SK-N-SH treated with all-trans-retinoic acid at 6 μM for 48 hours (cell line): ENCODE measurements around the gene ADAT3.

Source experiments
- ATAC-seq: fragments of 200-7000 bp; cut with Tn5 transposase; 3 replicates; pipeline ENCODE4 v1.9.1; 2020; ENCODE audit warnings: mild to moderate bottlenecking, moderate library complexity
- ARNTL ChIP-seq: fragments of 450-650 bp; formaldehyde crosslinking; IDR thresholded peaks from 2 replicates; pipeline ENCODE4 v1.5.0; 2020; ENCODE audit warnings: low read depth, mild to moderate bottlenecking, moderate library complexity, borderline replicate concordance
- BACH2 ChIP-seq: fragments of 250-450 bp; sonication (Bioruptor Pico); IDR thresholded peaks from 2 replicates; pipeline ENCODE4 v1.9.0; 2021; ENCODE audit warnings: mild to moderate bottlenecking, borderline replicate concordance
- CSDC2 ChIP-seq: fragments of 250-450 bp; sonication (Bioruptor Pico); IDR thresholded peaks from 2 replicates; pipeline ENCODE4 v1.5.0; 2020; ENCODE audit warnings: mild to moderate bottlenecking, moderate library complexity
- ESRRG ChIP-seq: fragments of 250-450 bp; sonication (Bioruptor Pico); IDR thresholded peaks from 2 replicates; pipeline ENCODE4 v1.6.1; 2021; ENCODE audit warnings: mild to moderate bottlenecking
- GLIS3 ChIP-seq: fragments of 250-450 bp; sonication (Bioruptor Pico); IDR thresholded peaks from 2 replicates; pipeline ENCODE4 v1.5.0; 2020; ENCODE audit warnings: mild to moderate bottlenecking, moderate library complexity
- ISL1 ChIP-seq: fragments of 250-450 bp; sonication (Bioruptor Pico); IDR thresholded peaks from 2 replicates; pipeline ENCODE4 v2.1.2; 2022; ENCODE audit warnings: mild to moderate bottlenecking, moderate library complexity
- OSR1 ChIP-seq: fragments of 250-450 bp; sonication (Bioruptor Pico); IDR thresholded peaks from 2 replicates; pipeline ENCODE4 v1.8.0; 2022; ENCODE audit warnings: moderate library complexity, mild to moderate bottlenecking, inconsistent platforms
- PPARA ChIP-seq: fragments of 250-450 bp; sonication (Bioruptor Pico); IDR thresholded peaks from 2 replicates; pipeline ENCODE4 v1.5.0; 2020; ENCODE audit warnings: mild to moderate bottlenecking, borderline replicate concordance
- RARB ChIP-seq: fragments of 250-450 bp; sonication (Bioruptor Pico); IDR thresholded peaks from 2 replicates; pipeline ENCODE4 v1.8.0; 2021; ENCODE audit warnings: mild to moderate bottlenecking, moderate library complexity
- SNAI2 ChIP-seq: fragments of 250-450 bp; sonication (Bioruptor Pico); IDR thresholded peaks from 2 replicates; pipeline ENCODE4 v1.5.0; 2020; ENCODE audit warnings: mild to moderate bottlenecking, moderate library complexity
- TCF4 ChIP-seq: fragments of 250-450 bp; sonication (Bioruptor Pico); IDR thresholded peaks from 2 replicates; pipeline ENCODE4 v1.8.0; 2021; ENCODE audit warnings: mild to moderate bottlenecking, moderate library complexity, borderline replicate concordance
- TOX ChIP-seq: fragments of 250-450 bp; sonication (Bioruptor Pico); IDR thresholded peaks from 2 replicates; pipeline ENCODE4 v1.8.0; 2021; ENCODE audit warnings: mild to moderate bottlenecking, moderate library complexity, borderline replicate concordance
- ZC3H10 ChIP-seq: fragments of 250-450 bp; sonication (Bioruptor Pico); IDR thresholded peaks from 2 replicates; pipeline ENCODE4 v1.5.1; 2021; ENCODE audit warnings: mild to moderate bottlenecking, moderate library complexity
- ZFP3 ChIP-seq: fragments of 250-450 bp; sonication (Bioruptor Pico); IDR thresholded peaks from 2 replicates; pipeline ENCODE4 v1.5.0; 2020; ENCODE audit warnings: mild to moderate bottlenecking, moderate library complexity
- ZFP30 ChIP-seq: fragments of 450-650 bp; formaldehyde crosslinking; IDR thresholded peaks from 2 replicates; pipeline ENCODE4 v1.5.0; 2022; ENCODE audit warnings: mild to moderate bottlenecking, moderate library complexity
- ZNF565 ChIP-seq: fragments of 450-650 bp; formaldehyde crosslinking; conservative IDR thresholded peaks from 2 replicates; pipeline ENCODE4 v1.5.0; 2020; ENCODE audit warnings: low read depth, mild to moderate bottlenecking, moderate library complexity
- ZNF70 ChIP-seq: fragments of 450-650 bp; formaldehyde crosslinking; IDR thresholded peaks from 2 replicates; pipeline ENCODE4 v1.5.0; 2020; ENCODE audit warnings: mild to moderate bottlenecking, moderate library complexity
- ZNF8 ChIP-seq: fragments of 450-650 bp; formaldehyde crosslinking; IDR thresholded peaks from 2 replicates; pipeline ENCODE4 v1.5.0; 2020; ENCODE audit warnings: mild to moderate bottlenecking, moderate library complexity
- TF ChIP-seq, protein P1 (sequence below): fragments of 250-450 bp; sonication (Bioruptor Pico); IDR thresholded peaks from 2 replicates; pipeline ENCODE4 v1.5.1; 2020; ENCODE audit warnings: low read depth, mild to moderate bottlenecking, moderate library complexity
- TF ChIP-seq, protein P2 (sequence below): fragments of 250-450 bp; sonication (Bioruptor Pico); IDR thresholded peaks from 2 replicates; pipeline ENCODE4 v1.8.0; 2020; ENCODE audit warnings: mild to moderate bottlenecking, moderate library complexity, borderline replicate concordance
- TF ChIP-seq, protein P3 (sequence below): fragments of 250-450 bp; sonication (Bioruptor Pico); IDR thresholded peaks from 2 replicates; pipeline ENCODE4 v1.5.0; 2020; ENCODE audit warnings: mild to moderate bottlenecking, moderate library complexity
- TF ChIP-seq, protein P4 (sequence below): fragments of 250-450 bp; sonication (Bioruptor Pico); IDR thresholded peaks from 2 replicates; pipeline ENCODE4 v1.5.1; 2021; ENCODE audit warnings: mild to moderate bottlenecking, moderate library complexity
- TF ChIP-seq, protein P5 (sequence below): fragments of 250-450 bp; sonication (Bioruptor Pico); IDR thresholded peaks from 2 replicates; pipeline ENCODE4 v1.8.0; 2021; ENCODE audit warnings: low read depth, mild to moderate bottlenecking, moderate library complexity, borderline replicate concordance

Gene ADAT3

DNA sequence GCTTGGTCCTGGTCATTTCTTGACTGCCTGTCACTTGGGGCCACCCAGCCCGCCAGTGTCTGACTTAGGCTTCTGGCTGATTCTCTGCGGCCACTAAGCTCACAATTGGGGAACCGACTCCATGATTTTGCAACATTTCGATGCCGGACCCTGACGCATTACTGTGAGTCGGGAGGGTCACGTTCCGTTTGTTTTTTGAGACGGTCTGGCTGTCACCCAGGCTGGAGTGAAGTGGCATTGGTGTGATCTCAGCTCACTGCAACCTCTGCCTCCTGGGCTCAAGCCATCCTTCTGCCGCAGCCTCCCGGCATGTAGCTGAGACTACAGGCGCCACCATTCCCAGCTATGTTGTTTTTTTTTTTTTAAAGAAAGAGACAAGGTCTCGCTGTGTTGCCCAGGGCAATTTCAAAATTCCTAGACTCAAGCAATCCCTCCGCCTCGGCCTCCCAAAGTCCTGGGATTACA, 3.2 kb upstream of the ADAT3 start:
- ATAC-seq = no peak
- TF ChIP-seq RARB (CRISPR knock-in tag) = no peak

DNA sequence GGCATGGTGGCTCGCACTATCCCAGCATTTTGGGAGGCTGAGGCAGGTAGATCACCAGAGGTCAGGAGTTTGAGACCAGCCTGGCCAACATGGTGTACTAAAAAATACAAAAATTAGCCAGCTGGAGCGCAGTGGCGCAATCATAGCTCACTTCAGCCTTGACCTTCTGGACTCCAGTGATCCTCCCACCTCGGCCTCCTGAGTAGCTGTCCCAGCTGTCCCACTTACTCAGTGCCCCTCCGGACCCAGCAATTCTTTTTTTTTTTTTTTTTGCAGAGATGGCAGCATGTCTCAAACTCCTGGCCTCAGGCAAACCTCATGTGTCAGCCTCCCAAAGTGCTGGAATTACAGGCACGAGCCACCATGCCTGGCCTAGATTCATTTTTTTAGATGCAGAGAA, 2.3 kb upstream of the ADAT3 start:
- TF ChIP-seq, protein P1, sequence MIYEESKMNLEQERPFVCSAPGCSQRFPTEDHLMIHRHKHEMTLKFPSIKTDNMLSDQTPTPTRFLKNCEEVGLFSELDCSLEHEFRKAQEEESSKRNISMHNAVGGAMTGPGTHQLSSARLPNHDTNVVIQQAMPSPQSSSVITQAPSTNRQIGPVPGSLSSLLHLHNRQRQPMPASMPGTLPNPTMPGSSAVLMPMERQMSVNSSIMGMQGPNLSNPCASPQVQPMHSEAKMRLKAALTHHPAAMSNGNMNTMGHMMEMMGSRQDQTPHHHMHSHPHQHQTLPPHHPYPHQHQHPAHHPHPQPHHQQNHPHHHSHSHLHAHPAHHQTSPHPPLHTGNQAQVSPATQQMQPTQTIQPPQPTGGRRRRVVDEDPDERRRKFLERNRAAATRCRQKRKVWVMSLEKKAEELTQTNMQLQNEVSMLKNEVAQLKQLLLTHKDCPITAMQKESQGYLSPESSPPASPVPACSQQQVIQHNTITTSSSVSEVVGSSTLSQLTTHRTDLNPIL (CRISPR knock-in tag) = no peak
- TF ChIP-seq ESRRG (CRISPR knock-in tag) (no peak), TCF4 (CRISPR knock-in tag) (no peak), OSR1 (CRISPR knock-in tag) (no peak), SNAI2 (CRISPR knock-in tag) (no peak), ZFP30 (CRISPR knock-in tag) (no peak), GLIS3 (no peak), PPARA (no peak), CSDC2 (CRISPR knock-in tag) (no peak), ZC3H10 (CRISPR knock-in tag) (no peak), ZNF70 (no peak), ZFP3 (CRISPR knock-in tag) (no peak), ZNF565 (CRISPR knock-in tag) (no peak), ISL1 (CRISPR knock-in tag) (no peak), BACH2 (no peak), RARB (CRISPR knock-in tag) (no peak)
- TF ChIP-seq, protein P2, sequence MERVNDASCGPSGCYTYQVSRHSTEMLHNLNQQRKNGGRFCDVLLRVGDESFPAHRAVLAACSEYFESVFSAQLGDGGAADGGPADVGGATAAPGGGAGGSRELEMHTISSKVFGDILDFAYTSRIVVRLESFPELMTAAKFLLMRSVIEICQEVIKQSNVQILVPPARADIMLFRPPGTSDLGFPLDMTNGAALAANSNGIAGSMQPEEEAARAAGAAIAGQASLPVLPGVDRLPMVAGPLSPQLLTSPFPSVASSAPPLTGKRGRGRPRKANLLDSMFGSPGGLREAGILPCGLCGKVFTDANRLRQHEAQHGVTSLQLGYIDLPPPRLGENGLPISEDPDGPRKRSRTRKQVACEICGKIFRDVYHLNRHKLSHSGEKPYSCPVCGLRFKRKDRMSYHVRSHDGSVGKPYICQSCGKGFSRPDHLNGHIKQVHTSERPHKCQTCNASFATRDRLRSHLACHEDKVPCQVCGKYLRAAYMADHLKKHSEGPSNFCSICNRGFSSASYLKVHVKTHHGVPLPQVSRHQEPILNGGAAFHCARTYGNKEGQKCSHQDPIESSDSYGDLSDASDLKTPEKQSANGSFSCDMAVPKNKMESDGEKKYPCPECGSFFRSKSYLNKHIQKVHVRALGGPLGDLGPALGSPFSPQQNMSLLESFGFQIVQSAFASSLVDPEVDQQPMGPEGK (CRISPR knock-in tag) = no peak
- TF ChIP-seq, protein P3, sequence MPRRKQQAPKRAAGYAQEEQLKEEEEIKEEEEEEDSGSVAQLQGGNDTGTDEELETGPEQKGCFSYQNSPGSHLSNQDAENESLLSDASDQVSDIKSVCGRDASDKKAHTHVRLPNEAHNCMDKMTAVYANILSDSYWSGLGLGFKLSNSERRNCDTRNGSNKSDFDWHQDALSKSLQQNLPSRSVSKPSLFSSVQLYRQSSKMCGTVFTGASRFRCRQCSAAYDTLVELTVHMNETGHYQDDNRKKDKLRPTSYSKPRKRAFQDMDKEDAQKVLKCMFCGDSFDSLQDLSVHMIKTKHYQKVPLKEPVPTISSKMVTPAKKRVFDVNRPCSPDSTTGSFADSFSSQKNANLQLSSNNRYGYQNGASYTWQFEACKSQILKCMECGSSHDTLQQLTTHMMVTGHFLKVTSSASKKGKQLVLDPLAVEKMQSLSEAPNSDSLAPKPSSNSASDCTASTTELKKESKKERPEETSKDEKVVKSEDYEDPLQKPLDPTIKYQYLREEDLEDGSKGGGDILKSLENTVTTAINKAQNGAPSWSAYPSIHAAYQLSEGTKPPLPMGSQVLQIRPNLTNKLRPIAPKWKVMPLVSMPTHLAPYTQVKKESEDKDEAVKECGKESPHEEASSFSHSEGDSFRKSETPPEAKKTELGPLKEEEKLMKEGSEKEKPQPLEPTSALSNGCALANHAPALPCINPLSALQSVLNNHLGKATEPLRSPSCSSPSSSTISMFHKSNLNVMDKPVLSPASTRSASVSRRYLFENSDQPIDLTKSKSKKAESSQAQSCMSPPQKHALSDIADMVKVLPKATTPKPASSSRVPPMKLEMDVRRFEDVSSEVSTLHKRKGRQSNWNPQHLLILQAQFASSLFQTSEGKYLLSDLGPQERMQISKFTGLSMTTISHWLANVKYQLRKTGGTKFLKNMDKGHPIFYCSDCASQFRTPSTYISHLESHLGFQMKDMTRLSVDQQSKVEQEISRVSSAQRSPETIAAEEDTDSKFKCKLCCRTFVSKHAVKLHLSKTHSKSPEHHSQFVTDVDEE (CRISPR knock-in tag) = no peak
- TF ChIP-seq, protein P4, sequence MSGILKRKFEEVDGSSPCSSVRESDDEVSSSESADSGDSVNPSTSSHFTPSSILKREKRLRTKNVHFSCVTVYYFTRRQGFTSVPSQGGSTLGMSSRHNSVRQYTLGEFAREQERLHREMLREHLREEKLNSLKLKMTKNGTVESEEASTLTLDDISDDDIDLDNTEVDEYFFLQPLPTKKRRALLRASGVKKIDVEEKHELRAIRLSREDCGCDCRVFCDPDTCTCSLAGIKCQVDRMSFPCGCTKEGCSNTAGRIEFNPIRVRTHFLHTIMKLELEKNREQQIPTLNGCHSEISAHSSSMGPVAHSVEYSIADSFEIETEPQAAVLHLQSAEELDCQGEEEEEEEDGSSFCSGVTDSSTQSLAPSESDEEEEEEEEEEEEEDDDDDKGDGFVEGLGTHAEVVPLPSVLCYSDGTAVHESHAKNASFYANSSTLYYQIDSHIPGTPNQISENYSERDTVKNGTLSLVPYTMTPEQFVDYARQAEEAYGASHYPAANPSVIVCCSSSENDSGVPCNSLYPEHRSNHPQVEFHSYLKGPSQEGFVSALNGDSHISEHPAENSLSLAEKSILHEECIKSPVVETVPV (CRISPR knock-in tag) = no peak
- TF ChIP-seq, protein P5, sequence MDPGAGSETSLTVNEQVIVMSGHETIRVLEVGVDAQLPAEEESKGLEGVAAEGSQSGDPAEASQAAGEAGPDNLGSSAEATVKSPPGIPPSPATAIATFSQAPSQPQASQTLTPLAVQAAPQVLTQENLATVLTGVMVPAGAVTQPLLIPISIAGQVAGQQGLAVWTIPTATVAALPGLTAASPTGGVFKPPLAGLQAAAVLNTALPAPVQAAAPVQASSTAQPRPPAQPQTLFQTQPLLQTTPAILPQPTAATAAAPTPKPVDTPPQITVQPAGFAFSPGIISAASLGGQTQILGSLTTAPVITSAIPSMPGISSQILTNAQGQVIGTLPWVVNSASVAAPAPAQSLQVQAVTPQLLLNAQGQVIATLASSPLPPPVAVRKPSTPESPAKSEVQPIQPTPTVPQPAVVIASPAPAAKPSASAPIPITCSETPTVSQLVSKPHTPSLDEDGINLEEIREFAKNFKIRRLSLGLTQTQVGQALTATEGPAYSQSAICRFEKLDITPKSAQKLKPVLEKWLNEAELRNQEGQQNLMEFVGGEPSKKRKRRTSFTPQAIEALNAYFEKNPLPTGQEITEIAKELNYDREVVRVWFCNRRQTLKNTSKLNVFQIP (CRISPR knock-in tag) = no peak
- ATAC-seq = no peak

DNA sequence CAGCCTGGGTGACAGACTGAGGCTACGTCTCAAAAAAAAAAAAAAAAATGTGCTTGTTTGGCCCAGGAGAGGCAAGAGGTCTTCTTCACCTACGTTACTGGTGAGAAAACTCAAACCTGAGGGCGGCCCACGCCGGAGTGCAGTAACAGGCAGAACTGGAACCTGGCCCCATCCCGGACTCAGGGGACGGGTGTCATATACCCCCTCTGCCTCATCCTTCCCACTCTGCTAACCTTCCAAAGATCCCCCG, 414 bp upstream of the ADAT3 start:
- no peak for ATAC-seq
- TF ChIP-seq TOX (CRISPR knock-in tag) = no peak
- TF ChIP-seq ZFP3 (CRISPR knock-in tag) = no peak
- no peak for TF ChIP-seq CSDC2 (CRISPR knock-in tag)
- TF ChIP-seq BACH2 = no peak
- no peak for TF ChIP-seq GLIS3
- TF ChIP-seq, protein P5 (CRISPR knock-in tag) = no peak
- no peak for TF ChIP-seq ZFP30 (CRISPR knock-in tag)
- no peak for TF ChIP-seq RARB (CRISPR knock-in tag)
- TF ChIP-seq, protein P1 (CRISPR knock-in tag) = no peak
- no peak for TF ChIP-seq SNAI2 (CRISPR knock-in tag)
- TF ChIP-seq OSR1 (CRISPR knock-in tag) = no peak
- TF ChIP-seq, protein P2 (CRISPR knock-in tag) = no peak
- TF ChIP-seq PPARA = no peak
- no peak for TF ChIP-seq ESRRG (CRISPR knock-in tag)
- no peak for TF ChIP-seq ARNTL (CRISPR knock-in tag)
- TF ChIP-seq ZNF8 = no peak
- TF ChIP-seq ZNF565 (CRISPR knock-in tag) = no peak
- no peak for TF ChIP-seq ISL1 (CRISPR knock-in tag)
- no peak for TF ChIP-seq ZC3H10 (CRISPR knock-in tag)
